GM18502 (cell line): ENCODE measurements around the gene ADAT1.
A peak's percentile ranks its signal among the peaks of the same experiment; 100 is the strongest.

Source experiments
- ATAC-seq: cut with Tn5 transposase; IDR thresholded peaks from one replicate; pipeline ENCODE4 v1.9.1; 2021; ENCODE audit warnings: mild to moderate bottlenecking; ENCODE audit not compliant: unreplicated experiment, poor library complexity

Gene ADAT1

GRCh38 chr16:75550211-75550662, 72.8 kb downstream of the ADAT1 start:
- peak; percentile 86 for ATAC-seq
